Measurements from ENCODE around the gene SUSD3. TPM values are rescaled to one million over a fixed set of nuclear protein-coding genes. Genes with fewer than 3 reads are reported as not detected.
"Not testable (repeated sequence)": the region's sequence is repeated elsewhere in the genome, so short reads cannot be mapped to it uniquely, and the experiment has no call there.

SUSD3 gene
- total and polyA plus RNA-seq, 2 donors (not counting 1 experiment from before 2014, with no cell fraction given), result 0.17 to 4.6 TPM

DNA sequence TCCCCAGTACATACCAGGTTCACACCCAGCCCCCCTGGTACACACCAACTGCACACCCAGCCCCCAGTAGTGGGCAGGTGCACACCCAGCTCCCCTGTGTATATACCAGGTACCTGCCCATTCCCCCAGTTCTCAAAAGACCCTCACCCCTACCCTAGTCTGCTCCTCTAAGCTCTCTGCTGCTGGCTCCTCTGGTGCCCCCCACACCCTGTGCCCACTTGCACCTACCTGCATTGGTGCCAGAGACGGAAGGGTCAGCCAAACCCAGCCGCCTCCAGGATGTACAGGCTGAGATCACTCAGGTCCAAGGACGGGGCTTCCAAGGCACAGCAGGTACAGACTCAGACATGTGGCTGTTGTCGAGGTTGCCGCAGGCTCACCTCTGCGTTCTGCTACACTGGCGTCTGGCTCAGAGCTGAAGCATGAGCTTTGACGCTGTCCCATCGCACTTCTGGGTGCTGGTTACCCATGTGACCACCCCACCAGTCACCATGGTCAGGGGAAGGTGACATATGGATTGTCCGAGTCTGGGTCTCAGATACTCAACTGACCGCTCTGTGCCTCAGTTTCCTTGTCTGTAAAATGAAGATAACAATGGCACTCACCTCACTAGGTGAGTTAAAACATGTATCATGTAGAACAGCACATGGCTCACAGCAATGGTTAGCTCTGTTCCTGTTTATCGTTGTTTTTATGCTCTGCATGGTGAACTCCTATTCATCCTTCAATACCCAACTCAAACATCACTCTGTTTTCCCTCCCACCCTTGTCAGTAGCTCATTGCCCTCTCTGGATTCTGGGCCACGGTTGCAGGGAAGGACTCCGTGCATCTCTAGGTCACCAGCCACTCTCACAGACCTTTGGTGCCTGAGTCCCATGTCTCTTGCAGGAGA, 45.3 kb upstream of the SUSD3 start:
- Histone ChIP-seq H4K20me1 (ENCODE audit: control insufficient read depth, extremely low read depth, insufficient read depth, low read length) (no peaks in the 10 kb centered on the region), H3K27me3 (ENCODE audit: control insufficient read depth, insufficient read depth, low read length) (no peaks in the 10 kb centered on the region), H2AFZ (ENCODE audit: low read length) (no peak overlapping the region), H3K36me3 (ENCODE audit: control insufficient read depth, insufficient read depth, low read length) (no peaks in the 10 kb centered on the region), H3K4me2 (ENCODE audit: extremely low read depth, insufficient read depth, low read length) (no peak overlapping the region), H3K27ac (ENCODE audit: insufficient read depth, low read length) (no peak overlapping the region), H3K9ac (ENCODE audit: insufficient read depth, low read length) (no peak overlapping the region), H3K79me2 (ENCODE audit: control insufficient read depth, insufficient read depth, low read length) (no peaks in the 10 kb centered on the region), H3K4me1 (ENCODE audit: control insufficient read depth, extremely low read depth, insufficient read depth, low read length) (no peaks in the 10 kb centered on the region), H3K9me3 (ENCODE audit: control insufficient read depth, insufficient read depth, low read depth, low read length) (no peaks in the 10 kb centered on the region), H3K4me3 (replicated peaks in 1 of 4; ENCODE audit: control extremely low read depth in 1 of 4, insufficient read depth in 1 of 4, low read depth in 3 of 4, low read length in 4 of 4) (no peak overlapping the region)
- TF ChIP-seq CTCF (conservative IDR thresholded peaks at IDR 0.05 in 1 of 2, IDR thresholded peaks at IDR 0.05 in 1 of 2; ENCODE audit: low read depth in 1 of 2, low read length in 2 of 2) (no peak), EZH2 (IDR thresholded peaks at IDR 0.05; ENCODE audit: low read length, missing control alignments) (no peak)
- no peak for DNase-seq (ENCODE audit: low read depth in 2 of 2)

DNA sequence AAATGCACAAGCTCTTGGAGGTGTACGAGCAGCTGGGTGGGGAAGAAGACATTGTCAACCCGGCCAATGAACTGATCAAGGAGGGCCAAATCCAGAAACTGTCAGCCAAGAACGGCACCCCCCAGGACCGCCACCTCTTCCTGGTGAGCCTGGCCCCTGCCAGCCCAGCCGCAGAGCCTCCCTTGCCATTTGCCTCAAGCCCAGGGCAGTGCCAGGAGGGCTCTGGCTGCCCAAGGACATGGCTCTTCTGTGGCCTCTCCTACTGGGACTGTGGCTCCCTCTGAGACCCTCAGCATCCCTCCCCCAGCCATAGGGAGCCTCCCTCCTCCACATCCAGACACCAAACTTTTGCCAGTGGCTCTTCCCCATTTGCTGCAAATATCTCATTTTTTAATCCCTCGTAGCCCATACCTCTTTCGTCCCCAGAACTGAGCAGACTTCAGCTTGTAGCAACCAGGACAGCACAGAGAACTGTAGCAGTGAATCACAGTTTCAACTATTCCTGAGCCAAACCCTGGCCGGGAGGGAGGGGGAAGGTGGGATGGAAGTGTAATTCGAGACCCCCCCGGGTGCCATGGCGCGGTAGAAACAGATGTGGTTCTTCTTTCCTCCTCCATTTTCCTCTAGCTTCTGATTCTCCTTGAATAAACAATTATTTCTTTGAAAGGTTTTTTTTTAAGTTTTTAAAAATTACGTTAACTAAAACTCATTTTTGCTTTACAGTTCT, 44.5 kb upstream of the SUSD3 start:
- Histone ChIP-seq H3K4me1 (ENCODE audit: control insufficient read depth, extremely low read depth, insufficient read depth, low read length) (no peaks in the 10 kb centered on the region), H4K20me1 (ENCODE audit: control insufficient read depth, extremely low read depth, insufficient read depth, low read length) (no peaks in the 10 kb centered on the region), H3K9me3 (ENCODE audit: control insufficient read depth, insufficient read depth, low read depth, low read length) (no peaks in the 10 kb centered on the region), H3K27ac (ENCODE audit: insufficient read depth, low read length) (no peak overlapping the region), H3K4me2 (ENCODE audit: extremely low read depth, insufficient read depth, low read length) (no peak overlapping the region), H2AFZ (ENCODE audit: low read length) (no peak overlapping the region), H3K27me3 (ENCODE audit: control insufficient read depth, insufficient read depth, low read length) (no peaks in the 10 kb centered on the region), H3K9ac (ENCODE audit: insufficient read depth, low read length) (no peak overlapping the region), H3K4me3 (replicated peaks in 1 of 4; ENCODE audit: control extremely low read depth in 1 of 4, insufficient read depth in 1 of 4, low read depth in 3 of 4, low read length in 4 of 4) (no peak overlapping the region), H3K79me2 (ENCODE audit: control insufficient read depth, insufficient read depth, low read length) (no peaks in the 10 kb centered on the region), H3K36me3 (ENCODE audit: control insufficient read depth, insufficient read depth, low read length) (no peaks in the 10 kb centered on the region)
- TF ChIP-seq CTCF (conservative IDR thresholded peaks at IDR 0.05 in 1 of 2, IDR thresholded peaks at IDR 0.05 in 1 of 2; ENCODE audit: low read depth in 1 of 2, low read length in 2 of 2) (no peak), EZH2 (IDR thresholded peaks at IDR 0.05; ENCODE audit: low read length, missing control alignments) (no peak)
- no peak for DNase-seq (ENCODE audit: low read depth in 2 of 2)

DNA sequence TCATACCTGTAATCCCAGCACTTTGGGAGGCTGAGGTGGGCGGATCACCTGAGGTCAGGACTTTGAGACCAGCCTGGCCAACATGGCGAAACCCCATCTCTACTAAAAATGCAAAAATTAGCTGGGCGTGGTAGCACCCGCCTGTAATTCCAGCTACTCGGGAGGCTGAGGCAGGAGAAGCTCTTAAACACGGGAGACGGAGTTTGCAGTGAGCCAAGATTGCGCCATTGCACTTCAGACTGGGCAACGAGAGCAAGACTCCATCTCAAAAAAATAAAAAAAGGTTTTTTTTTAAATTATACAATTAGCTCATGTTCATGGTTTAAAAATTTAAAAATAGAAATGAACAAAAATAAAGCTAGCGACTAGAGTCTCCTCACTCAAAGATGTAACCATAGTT, 43.3 kb upstream of the SUSD3 start:
- H3K4me1 ChIP-seq (ENCODE audit: control insufficient read depth, extremely low read depth, insufficient read depth, low read length); H2AFZ ChIP-seq (ENCODE audit: low read length); H3K9ac ChIP-seq (ENCODE audit: insufficient read depth, low read length); H4K20me1 ChIP-seq (ENCODE audit: control insufficient read depth, extremely low read depth, insufficient read depth, low read length); H3K4me2 ChIP-seq (ENCODE audit: extremely low read depth, insufficient read depth, low read length); H3K79me2 ChIP-seq (ENCODE audit: control insufficient read depth, insufficient read depth, low read length); H3K4me3 ChIP-seq (replicated peaks in 1 of 4; ENCODE audit: control extremely low read depth in 1 of 4, insufficient read depth in 1 of 4, low read depth in 3 of 4, low read length in 4 of 4); H3K27ac ChIP-seq (ENCODE audit: insufficient read depth, low read length); H3K27me3 ChIP-seq (ENCODE audit: control insufficient read depth, insufficient read depth, low read length); DNase-seq (ENCODE audit: low read depth in 2 of 2); H3K9me3 ChIP-seq (ENCODE audit: control insufficient read depth, insufficient read depth, low read depth, low read length); H3K36me3 ChIP-seq (ENCODE audit: control insufficient read depth, insufficient read depth, low read length): not testable (repeated sequence)
